NB4 (cell line): ENCODE results near the gene TEPSIN.

Source experiments
- CTCF ChIP-seq: IDR thresholded peaks from one replicate; pipeline ENCODE4 v1.5.1; 2012; ENCODE audit warnings: low read depth, low read length
- POLR2A ChIP-seq: IDR thresholded peaks from 2 replicates; pipeline ENCODE4 v1.6.1; 2011; ENCODE audit warnings: mild to moderate bottlenecking; ENCODE audit not compliant: insufficient read length; ENCODE audit errors: extremely low read depth

DNA sequence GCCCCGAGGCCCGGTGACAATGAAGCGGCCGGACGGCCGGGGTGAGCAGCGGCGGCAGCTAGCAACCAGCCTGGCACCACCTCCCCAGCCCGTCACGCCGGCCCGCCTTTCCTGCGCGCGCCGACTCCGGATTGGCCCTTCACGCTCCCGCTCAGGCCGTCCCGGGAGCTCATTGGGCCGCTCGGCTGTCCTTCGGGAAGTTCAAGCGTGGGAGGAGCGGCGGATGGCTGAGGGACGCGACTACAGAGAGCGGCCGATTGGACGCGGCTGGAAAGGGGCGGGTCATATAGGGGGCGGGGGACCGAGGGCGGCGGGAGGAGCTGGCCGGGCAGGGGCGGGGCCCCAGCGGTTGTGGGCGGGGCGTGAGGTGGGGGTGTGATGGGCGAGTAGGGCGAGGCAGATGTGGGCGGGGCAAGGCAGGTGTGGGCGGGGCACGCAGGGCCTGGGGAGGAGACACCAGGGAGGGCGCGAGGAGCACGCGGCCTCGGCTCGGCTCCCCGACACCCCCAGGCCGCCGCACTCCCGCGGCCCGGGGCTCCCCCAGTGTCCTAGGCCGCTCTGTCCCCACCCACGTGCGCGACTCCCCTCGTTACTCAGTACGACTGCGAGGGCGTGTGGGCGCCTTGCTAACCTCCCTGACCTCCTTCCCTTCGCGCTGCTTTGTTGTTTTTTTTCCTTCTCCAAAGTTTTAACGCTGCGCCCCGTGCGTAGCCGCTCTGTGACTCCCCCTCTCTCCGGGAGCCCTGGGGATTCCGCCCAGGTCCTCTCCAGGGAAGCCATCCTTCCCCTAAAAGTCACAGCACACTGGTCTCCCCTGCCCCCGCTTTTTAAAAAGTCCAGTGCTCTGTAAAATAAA lies 15.7 kb downstream of the TEPSIN start, which contains the start of gene CEP131:
- TF ChIP-seq CTCF (no peak), POLR2A (peak; percentile 27)
